ENCODE measurements around the gene TMEM107.

TMEM107 gene

GRCh38 chr17:8160224-8160577 is 16.0 kb downstream of the TMEM107 start:
- peaks cover 30% of the 10 kb centered on the region for H3K36me3 Mint-ChIP-seq (ENCODE audit: low read depth)
- H3K9me3 Mint-ChIP-seq, result no peaks in the 10 kb centered on the region
- H3K27ac Mint-ChIP-seq, result peak overlapping the region; percentile 76
- H3K27me3 Mint-ChIP-seq (ENCODE audit: low read depth), result no peaks in the 10 kb centered on the region
- H3K4me1 Mint-ChIP-seq (ENCODE audit: low read depth), result peaks cover 53% of the 10 kb centered on the region
- H3K4me3 Mint-ChIP-seq, result peak overlapping the region; percentile 84

GRCh38 chr17:8159459-8160223 is 16.5 kb downstream of the TMEM107 start:
- Mint-ChIP-seq H3K27ac (peak overlapping the region; percentile 76), H3K9me3 (no peaks in the 10 kb centered on the region), H3K27me3 (ENCODE audit: low read depth) (no peaks in the 10 kb centered on the region), H3K36me3 (ENCODE audit: low read depth) (peaks cover 27% of the 10 kb centered on the region), H3K4me1 (ENCODE audit: low read depth) (peaks cover 53% of the 10 kb centered on the region), H3K4me3 (peak overlapping the region; percentile 78)

- peak overlapping the region; percentile 63 for H3K4me3 Mint-ChIP-seq
- peaks cover 51% of the 10 kb centered on the region for H3K4me1 Mint-ChIP-seq (ENCODE audit: low read depth)
- H3K27ac Mint-ChIP-seq, result peak overlapping the region; percentile 98
- peaks cover 27% of the 10 kb centered on the region for H3K36me3 Mint-ChIP-seq (ENCODE audit: low read depth)
- no peaks in the 10 kb centered on the region for H3K9me3 Mint-ChIP-seq
- no peaks in the 10 kb centered on the region for H3K27me3 Mint-ChIP-seq (ENCODE audit: low read depth)
Observed at GRCh38 chr17:8159032-8159400, 17.2 kb downstream of the TMEM107 start.

- H3K36me3 Mint-ChIP-seq (ENCODE audit: low read depth), result peaks cover 29% of the 10 kb centered on the region
- H3K27ac Mint-ChIP-seq, result peak overlapping the region; percentile 98
- peaks cover 50% of the 10 kb centered on the region for H3K4me1 Mint-ChIP-seq (ENCODE audit: low read depth)
- no peaks in the 10 kb centered on the region for H3K9me3 Mint-ChIP-seq
- no peaks in the 10 kb centered on the region for H3K27me3 Mint-ChIP-seq (ENCODE audit: low read depth)
- H3K4me3 Mint-ChIP-seq, result peak overlapping the region; percentile 63
Observed at GRCh38 chr17:8158267-8159031, 17.7 kb downstream of the TMEM107 start.

GRCh38 chr17:8156246-8156992 is 19.8 kb downstream of the TMEM107 start:
- Mint-ChIP-seq H3K36me3 (ENCODE audit: low read depth) (peaks cover 25% of the 10 kb centered on the region), H3K4me3 (no peak overlapping the region), H3K9me3 (no peaks in the 10 kb centered on the region), H3K4me1 (ENCODE audit: low read depth) (peaks cover 56% of the 10 kb centered on the region), H3K27ac (no peak overlapping the region), H3K27me3 (ENCODE audit: low read depth) (no peaks in the 10 kb centered on the region)

- Mint-ChIP-seq H3K4me1 (ENCODE audit: low read depth) (peaks cover 52% of the 10 kb centered on the region), H3K4me3 (no peak overlapping the region), H3K27me3 (ENCODE audit: low read depth) (no peaks in the 10 kb centered on the region), H3K9me3 (no peaks in the 10 kb centered on the region), H3K27ac (no peak overlapping the region), H3K36me3 (ENCODE audit: low read depth) (peaks cover 20% of the 10 kb centered on the region)
Observed at GRCh38 chr17:8155996-8156245, 20.3 kb downstream of the TMEM107 start.

GRCh38 chr17:8155231-8155995 is 20.8 kb downstream of the TMEM107 start:
- Mint-ChIP-seq H3K9me3 (no peaks in the 10 kb centered on the region), H3K4me3 (no peak overlapping the region), H3K27me3 (ENCODE audit: low read depth) (no peaks in the 10 kb centered on the region), H3K27ac (no peak overlapping the region), H3K4me1 (ENCODE audit: low read depth) (peaks cover 47% of the 10 kb centered on the region), H3K36me3 (ENCODE audit: low read depth) (peaks cover 17% of the 10 kb centered on the region)

GRCh38 chr17:8154608-8155155 is 21.5 kb downstream of the TMEM107 start:
- H3K27ac Mint-ChIP-seq, result no peak overlapping the region
- peaks cover 42% of the 10 kb centered on the region for H3K4me1 Mint-ChIP-seq (ENCODE audit: low read depth)
- no peaks in the 10 kb centered on the region for H3K9me3 Mint-ChIP-seq
- no peak overlapping the region for H3K4me3 Mint-ChIP-seq
- peaks cover 11% of the 10 kb centered on the region for H3K36me3 Mint-ChIP-seq (ENCODE audit: low read depth)
- no peaks in the 10 kb centered on the region for H3K27me3 Mint-ChIP-seq (ENCODE audit: low read depth)

GRCh38 chr17:8153957-8154607 is 22.1 kb downstream of the TMEM107 start:
- Mint-ChIP-seq H3K36me3 (ENCODE audit: low read depth) (peaks cover 14% of the 10 kb centered on the region), H3K4me3 (no peak overlapping the region), H3K4me1 (ENCODE audit: low read depth) (peaks cover 42% of the 10 kb centered on the region), H3K9me3 (no peaks in the 10 kb centered on the region), H3K27ac (no peak overlapping the region), H3K27me3 (ENCODE audit: low read depth) (no peaks in the 10 kb centered on the region)

- Mint-ChIP-seq H3K27ac (no peak overlapping the region), H3K27me3 (ENCODE audit: low read depth) (no peaks in the 10 kb centered on the region), H3K36me3 (ENCODE audit: low read depth) (peaks cover 13% of the 10 kb centered on the region), H3K4me3 (peak overlapping the region; percentile 77), H3K9me3 (no peaks in the 10 kb centered on the region), H3K4me1 (ENCODE audit: low read depth) (peaks cover 38% of the 10 kb centered on the region)
Observed at GRCh38 chr17:8153525-8153956, 22.6 kb downstream of the TMEM107 start.

GRCh38 chr17:8153031-8153451 is 23.1 kb downstream of the TMEM107 start:
- Mint-ChIP-seq H3K9me3 (no peaks in the 10 kb centered on the region), H3K27me3 (ENCODE audit: low read depth) (no peaks in the 10 kb centered on the region), H3K36me3 (ENCODE audit: low read depth) (peaks cover 14% of the 10 kb centered on the region), H3K4me3 (peak overlapping the region; percentile 77), H3K27ac (no peak overlapping the region), H3K4me1 (ENCODE audit: low read depth) (peaks cover 35% of the 10 kb centered on the region)

- Mint-ChIP-seq H3K27me3 (ENCODE audit: low read depth) (no peaks in the 10 kb centered on the region), H3K9me3 (no peaks in the 10 kb centered on the region), H3K4me1 (ENCODE audit: low read depth) (peaks cover 35% of the 10 kb centered on the region), H3K36me3 (ENCODE audit: low read depth) (peaks cover 20% of the 10 kb centered on the region), H3K4me3 (peak within 1 kb of the TSS; percentile 93), H3K27ac (peak within 1 kb of the TSS; percentile 97)
Observed at GRCh38 chr17:8152112-8152775, 23.9 kb downstream of the TMEM107 start, which contains the start of gene PER1. TSS of gene PER1 (minus strand) at chr17:8152404. CDS start at chr17:8150706, 1,698 bp downstream.

GRCh38 chr17:8151641-8152111 is 24.5 kb downstream of the TMEM107 start:
- Mint-ChIP-seq H3K4me3 (peak overlapping the region; percentile 93), H3K9me3 (no peaks in the 10 kb centered on the region), H3K27ac (peak overlapping the region; percentile 97), H3K27me3 (ENCODE audit: low read depth) (no peaks in the 10 kb centered on the region), H3K36me3 (ENCODE audit: low read depth) (peaks cover 24% of the 10 kb centered on the region), H3K4me1 (ENCODE audit: low read depth) (peaks cover 35% of the 10 kb centered on the region)

Data from T-helper 1 cell treated with Interleukin-12 subunit alpha and Interleukin-12 subunit beta and Interleukin-4 antibody, amounts not matched to agents 30 μg/mL and 1 μg/mL, for 36 hours (primary cell).